ENCODE data around the gene ADAMTS17. TPM values are rescaled to one million over a fixed set of nuclear protein-coding genes. Genes with fewer than 3 reads are reported as not detected.

Gene ADAMTS17
- total RNA-seq, 1 experiment from 2014 or later = 1.8 TPM

DNA sequence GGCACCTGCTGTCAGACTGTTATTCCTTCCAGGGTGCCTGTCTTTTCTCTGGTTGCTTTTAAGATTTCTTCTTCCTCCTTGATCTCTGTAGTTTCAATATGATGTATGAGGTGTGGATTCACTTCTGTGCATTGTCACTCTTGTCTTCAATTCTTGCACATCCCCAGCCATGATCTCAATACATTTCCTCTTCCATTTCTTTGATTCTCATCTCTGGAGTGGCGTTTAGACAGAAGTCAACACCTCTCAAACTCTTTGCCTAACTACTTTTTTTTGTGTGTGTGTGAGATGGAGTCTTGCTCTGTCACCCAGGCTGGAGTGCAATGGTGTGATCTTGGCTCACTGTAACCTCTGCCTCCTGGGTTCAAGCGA is 384.1 kb downstream of the ADAMTS17 start (continued):
- TF ChIP-seq, protein P1, sequence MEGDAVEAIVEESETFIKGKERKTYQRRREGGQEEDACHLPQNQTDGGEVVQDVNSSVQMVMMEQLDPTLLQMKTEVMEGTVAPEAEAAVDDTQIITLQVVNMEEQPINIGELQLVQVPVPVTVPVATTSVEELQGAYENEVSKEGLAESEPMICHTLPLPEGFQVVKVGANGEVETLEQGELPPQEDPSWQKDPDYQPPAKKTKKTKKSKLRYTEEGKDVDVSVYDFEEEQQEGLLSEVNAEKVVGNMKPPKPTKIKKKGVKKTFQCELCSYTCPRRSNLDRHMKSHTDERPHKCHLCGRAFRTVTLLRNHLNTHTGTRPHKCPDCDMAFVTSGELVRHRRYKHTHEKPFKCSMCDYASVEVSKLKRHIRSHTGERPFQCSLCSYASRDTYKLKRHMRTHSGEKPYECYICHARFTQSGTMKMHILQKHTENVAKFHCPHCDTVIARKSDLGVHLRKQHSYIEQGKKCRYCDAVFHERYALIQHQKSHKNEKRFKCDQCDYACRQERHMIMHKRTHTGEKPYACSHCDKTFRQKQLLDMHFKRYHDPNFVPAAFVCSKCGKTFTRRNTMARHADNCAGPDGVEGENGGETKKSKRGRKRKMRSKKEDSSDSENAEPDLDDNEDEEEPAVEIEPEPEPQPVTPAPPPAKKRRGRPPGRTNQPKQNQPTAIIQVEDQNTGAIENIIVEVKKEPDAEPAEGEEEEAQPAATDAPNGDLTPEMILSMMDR (IDR thresholded peaks at IDR 0.05) = no peak
- TF ChIP-seq, protein P2, sequence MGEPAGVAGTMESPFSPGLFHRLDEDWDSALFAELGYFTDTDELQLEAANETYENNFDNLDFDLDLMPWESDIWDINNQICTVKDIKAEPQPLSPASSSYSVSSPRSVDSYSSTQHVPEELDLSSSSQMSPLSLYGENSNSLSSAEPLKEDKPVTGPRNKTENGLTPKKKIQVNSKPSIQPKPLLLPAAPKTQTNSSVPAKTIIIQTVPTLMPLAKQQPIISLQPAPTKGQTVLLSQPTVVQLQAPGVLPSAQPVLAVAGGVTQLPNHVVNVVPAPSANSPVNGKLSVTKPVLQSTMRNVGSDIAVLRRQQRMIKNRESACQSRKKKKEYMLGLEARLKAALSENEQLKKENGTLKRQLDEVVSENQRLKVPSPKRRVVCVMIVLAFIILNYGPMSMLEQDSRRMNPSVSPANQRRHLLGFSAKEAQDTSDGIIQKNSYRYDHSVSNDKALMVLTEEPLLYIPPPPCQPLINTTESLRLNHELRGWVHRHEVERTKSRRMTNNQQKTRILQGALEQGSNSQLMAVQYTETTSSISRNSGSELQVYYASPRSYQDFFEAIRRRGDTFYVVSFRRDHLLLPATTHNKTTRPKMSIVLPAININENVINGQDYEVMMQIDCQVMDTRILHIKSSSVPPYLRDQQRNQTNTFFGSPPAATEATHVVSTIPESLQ (CRISPR knock-in tag; IDR thresholded peaks at IDR 0.05) = no peak
- TF ChIP-seq CBFB (CRISPR knock-in tag; IDR thresholded peaks at IDR 0.05; ENCODE audit: low read depth) (no peak), SP1 (CRISPR knock-in tag; conservative IDR thresholded peaks at IDR 0.05) (no peak), ETV6 (CRISPR knock-in tag; IDR thresholded peaks at IDR 0.05) (no peak)

DNA sequence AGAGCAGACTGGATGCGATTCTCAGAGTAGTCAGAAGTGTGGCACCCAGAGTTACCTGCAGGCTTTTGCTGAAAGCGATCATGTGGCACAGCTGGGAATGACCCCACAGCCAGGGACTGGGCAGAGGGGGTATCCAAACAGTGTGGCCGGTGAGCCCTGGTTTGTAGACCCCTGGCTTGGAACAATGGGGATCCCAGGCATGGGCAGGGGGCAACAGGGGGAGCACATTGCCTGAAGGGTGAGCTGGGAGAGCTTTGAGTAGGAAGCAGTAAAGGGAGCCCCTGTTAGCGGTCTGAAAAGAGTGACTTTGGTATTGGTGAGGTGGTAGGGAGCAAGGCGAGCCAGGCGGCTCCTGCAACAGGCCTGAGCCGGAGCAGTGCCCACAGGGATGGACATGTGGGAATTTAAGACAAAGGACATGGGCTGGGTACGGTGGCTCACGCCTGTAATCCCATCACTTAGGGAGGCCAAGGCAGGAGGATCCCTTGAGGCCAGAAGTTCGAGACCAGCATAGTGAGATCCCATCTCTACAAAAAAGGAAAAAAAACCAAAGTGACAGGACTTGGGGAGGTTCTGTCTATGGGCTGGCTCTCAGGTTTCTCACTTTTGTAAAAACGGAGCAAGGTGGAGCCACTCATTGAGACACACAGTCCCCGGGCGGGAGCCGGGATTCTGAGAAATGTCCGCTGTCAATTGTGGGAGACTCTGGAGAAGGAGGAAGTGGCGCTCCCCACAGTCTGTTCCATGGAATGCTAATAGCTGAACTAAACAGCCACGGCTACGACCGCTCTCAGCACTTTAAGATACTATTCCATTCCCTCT is 384.7 kb downstream of the ADAMTS17 start:
- Mint-ChIP-seq H3K27ac (peak overlapping the region; percentile 59), H3K4me3 (no peak overlapping the region), H3K9me3 (peaks cover 3% of the 10 kb centered on the region; the same call in 1 of the 2 replicates), H3K36me3 (no peaks in the 10 kb centered on the region), H3K4me1 (peaks cover 5% of the 10 kb centered on the region; the same call in 1 of the 2 replicates), H3K27me3 (ENCODE audit: low read depth) (peaks cover 12% of the 10 kb centered on the region)
- ChIA-PET CTCF (no interaction called here), POLR2A (interaction anchor here (0.6 kb wide), 1 partner anchor 382 kb away, joined by 3 read pairs; no protein-coding TSS in a partner anchor)
- no peak for TF ChIP-seq FOXK1 (CRISPR knock-in tag; IDR thresholded peaks at IDR 0.05)
- DNase-seq (ENCODE audit: low spot score) = no peak
- no peak for ATAC-seq

DNA sequence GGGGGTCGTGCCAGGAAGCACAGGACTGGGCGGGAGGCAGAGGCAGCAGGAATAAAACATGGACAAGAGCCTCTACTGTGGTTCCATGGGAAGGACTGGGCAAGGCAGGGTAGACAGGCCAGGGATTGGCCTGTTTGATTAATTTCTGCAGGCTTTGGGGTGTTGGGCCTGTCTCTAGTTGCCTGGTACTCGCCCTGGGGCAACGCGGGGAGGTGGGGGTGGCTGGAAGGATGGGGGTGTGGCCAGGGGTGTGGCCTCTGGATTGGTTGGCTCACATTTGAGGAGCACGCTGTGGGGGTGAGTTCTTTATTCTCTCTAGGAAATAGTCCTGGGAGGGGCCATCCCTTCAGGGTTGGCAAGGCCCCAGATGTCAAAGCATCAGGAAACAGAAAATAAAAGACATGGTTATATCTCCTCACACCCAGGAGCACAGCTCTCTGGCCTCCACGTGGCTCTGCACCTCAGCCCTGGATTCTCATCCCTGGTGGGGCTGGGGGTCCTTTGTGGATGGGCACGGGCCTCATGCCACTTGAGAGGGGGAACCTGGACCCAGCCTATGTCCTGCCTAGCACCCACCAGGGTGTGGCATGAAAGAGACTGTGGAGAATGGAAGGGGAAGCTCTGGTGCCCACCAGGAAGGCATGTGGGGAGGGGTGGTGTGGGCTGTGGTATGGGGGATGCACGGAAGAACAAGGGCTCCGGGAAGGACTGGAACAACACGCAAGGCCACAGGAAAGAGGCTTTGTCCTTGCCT is 385.6 kb downstream of the ADAMTS17 start:
- Mint-ChIP-seq H3K36me3 (no peaks in the 10 kb centered on the region), H3K9me3 (no peaks in the 10 kb centered on the region), H3K4me3 (no peak overlapping the region), H3K27ac (no peak overlapping the region), H3K27me3 (ENCODE audit: low read depth) (peaks cover 12% of the 10 kb centered on the region), H3K4me1 (peaks cover 5% of the 10 kb centered on the region; the same call in 1 of the 2 replicates)
- POLR2A ChIA-PET = interaction anchor here (0.6 kb wide), 1 partner anchor 383 kb away, joined by 3 read pairs; no protein-coding TSS in a partner anchor
- CTCF ChIA-PET = no interaction called here
- TF ChIP-seq IRF2 (CRISPR knock-in tag; IDR thresholded peaks at IDR 0.05; ENCODE audit: borderline replicate concordance, low read depth) = no peak
- TF ChIP-seq, protein P3, sequence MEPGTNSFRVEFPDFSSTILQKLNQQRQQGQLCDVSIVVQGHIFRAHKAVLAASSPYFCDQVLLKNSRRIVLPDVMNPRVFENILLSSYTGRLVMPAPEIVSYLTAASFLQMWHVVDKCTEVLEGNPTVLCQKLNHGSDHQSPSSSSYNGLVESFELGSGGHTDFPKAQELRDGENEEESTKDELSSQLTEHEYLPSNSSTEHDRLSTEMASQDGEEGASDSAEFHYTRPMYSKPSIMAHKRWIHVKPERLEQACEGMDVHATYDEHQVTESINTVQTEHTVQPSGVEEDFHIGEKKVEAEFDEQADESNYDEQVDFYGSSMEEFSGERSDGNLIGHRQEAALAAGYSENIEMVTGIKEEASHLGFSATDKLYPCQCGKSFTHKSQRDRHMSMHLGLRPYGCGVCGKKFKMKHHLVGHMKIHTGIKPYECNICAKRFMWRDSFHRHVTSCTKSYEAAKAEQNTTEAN (CRISPR knock-in tag; IDR thresholded peaks at IDR 0.05) = no peak
- TF ChIP-seq, protein P4, sequence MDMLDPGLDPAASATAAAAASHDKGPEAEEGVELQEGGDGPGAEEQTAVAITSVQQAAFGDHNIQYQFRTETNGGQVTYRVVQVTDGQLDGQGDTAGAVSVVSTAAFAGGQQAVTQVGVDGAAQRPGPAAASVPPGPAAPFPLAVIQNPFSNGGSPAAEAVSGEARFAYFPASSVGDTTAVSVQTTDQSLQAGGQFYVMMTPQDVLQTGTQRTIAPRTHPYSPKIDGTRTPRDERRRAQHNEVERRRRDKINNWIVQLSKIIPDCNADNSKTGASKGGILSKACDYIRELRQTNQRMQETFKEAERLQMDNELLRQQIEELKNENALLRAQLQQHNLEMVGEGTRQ (CRISPR knock-in tag; IDR thresholded peaks at IDR 0.05) = no peak
- no peak for TF ChIP-seq JUN (CRISPR knock-in tag; IDR thresholded peaks at IDR 0.05)
- TF ChIP-seq, protein P5, sequence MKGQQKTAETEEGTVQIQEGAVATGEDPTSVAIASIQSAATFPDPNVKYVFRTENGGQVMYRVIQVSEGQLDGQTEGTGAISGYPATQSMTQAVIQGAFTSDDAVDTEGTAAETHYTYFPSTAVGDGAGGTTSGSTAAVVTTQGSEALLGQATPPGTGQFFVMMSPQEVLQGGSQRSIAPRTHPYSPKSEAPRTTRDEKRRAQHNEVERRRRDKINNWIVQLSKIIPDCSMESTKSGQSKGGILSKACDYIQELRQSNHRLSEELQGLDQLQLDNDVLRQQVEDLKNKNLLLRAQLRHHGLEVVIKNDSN (CRISPR knock-in tag; IDR thresholded peaks at IDR 0.05) = no peak
- TF ChIP-seq, protein P6, sequence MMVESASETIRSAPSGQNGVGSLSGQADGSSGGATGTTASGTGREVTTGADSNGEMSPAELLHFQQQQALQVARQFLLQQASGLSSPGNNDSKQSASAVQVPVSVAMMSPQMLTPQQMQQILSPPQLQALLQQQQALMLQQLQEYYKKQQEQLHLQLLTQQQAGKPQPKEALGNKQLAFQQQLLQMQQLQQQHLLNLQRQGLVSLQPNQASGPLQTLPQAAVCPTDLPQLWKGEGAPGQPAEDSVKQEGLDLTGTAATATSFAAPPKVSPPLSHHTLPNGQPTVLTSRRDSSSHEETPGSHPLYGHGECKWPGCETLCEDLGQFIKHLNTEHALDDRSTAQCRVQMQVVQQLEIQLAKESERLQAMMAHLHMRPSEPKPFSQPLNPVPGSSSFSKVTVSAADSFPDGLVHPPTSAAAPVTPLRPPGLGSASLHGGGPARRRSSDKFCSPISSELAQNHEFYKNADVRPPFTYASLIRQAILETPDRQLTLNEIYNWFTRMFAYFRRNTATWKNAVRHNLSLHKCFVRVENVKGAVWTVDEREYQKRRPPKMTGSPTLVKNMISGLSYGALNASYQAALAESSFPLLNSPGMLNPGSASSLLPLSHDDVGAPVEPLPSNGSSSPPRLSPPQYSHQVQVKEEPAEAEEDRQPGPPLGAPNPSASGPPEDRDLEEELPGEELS (CRISPR knock-in tag; IDR thresholded peaks at IDR 0.05) = no peak
- ATAC-seq (peak; percentile 52), DNase-seq (ENCODE audit: low spot score) (no peak)
